GM20000 (cell line): Measurements from ENCODE around the gene OLA1.

ENCODE experiments used
- DNase-seq: peaks from one replicate; pipeline ENCODE4 v3.0.0; 2012; ENCODE audit warnings: low spot score
- CTCF ChIP-seq: IDR thresholded peaks from 2 replicates; pipeline ENCODE4 v1.5.1; 2012; ENCODE audit warnings: mild to moderate bottlenecking, control low read depth; ENCODE audit errors: extremely low read depth, missing control alignments

The OLA1 gene

GRCh38 chr2:174243812-174244211 lies 4.5 kb downstream of the OLA1 start:
- DNase-seq: no peak
- TF ChIP-seq CTCF: no peak

- no peak for DNase-seq
- TF ChIP-seq CTCF: no peak
Observed at GRCh38 chr2:174240097-174240496, 8.2 kb downstream of the OLA1 start.

- DNase-seq: no peak
- TF ChIP-seq CTCF: no peak
Observed at GRCh38 chr2:174236429-174236828, 11.9 kb downstream of the OLA1 start.

GRCh38 chr2:174235680-174236079 lies 12.7 kb downstream of the OLA1 start:
- no peak for DNase-seq
- TF ChIP-seq CTCF: no peak

- no peak for TF ChIP-seq CTCF
- no peak for DNase-seq
Observed at GRCh38 chr2:174233771-174234275, 14.5 kb downstream of the OLA1 start.

GRCh38 chr2:174227748-174228147 lies 20.6 kb downstream of the OLA1 start:
- no peak for DNase-seq
- no peak for TF ChIP-seq CTCF

GRCh38 chr2:174224665-174225288 lies 23.6 kb downstream of the OLA1 start:
- TF ChIP-seq CTCF: no peak
- no peak for DNase-seq
